ENCODE measurements around the gene HACD2.

HACD2 gene

DNA sequence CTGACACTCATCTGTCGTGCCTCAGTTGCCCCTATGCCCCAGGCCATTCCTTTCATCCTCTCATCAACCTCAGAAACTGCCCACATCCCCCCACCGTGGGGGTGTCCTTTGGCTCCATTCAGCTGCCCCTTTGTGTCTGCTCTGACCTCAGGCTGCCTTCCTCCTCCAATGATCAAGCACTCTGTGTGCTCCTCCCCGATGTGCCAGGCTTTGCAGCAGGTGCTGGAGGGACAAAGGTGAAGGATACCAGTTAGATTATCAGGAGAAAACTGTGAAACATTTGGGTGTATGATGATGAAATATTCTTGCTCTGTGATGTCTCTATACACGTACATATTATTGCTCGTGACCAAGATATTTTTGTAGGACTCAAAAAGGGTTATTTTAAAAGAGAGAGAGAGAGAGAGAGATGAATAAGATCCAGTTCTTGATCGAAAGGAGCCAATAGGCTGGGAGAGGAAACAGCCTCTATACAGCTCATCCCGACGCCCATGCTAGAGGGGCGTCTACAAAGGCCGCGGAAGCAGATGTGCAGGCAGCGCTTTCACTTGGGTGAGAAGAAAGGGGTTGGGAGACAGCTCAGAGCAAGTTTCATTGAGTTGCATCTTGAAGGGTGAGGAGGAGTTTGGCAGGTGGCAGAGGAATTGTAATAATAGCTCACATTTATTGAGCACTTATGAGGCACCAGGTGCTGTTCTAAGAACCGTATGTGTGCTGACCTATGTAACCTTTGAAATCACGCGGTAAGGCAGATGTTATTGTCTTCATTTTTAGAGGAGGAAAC lies 107.7 kb downstream of the HACD2 start:
- TF ChIP-seq, protein P1, sequence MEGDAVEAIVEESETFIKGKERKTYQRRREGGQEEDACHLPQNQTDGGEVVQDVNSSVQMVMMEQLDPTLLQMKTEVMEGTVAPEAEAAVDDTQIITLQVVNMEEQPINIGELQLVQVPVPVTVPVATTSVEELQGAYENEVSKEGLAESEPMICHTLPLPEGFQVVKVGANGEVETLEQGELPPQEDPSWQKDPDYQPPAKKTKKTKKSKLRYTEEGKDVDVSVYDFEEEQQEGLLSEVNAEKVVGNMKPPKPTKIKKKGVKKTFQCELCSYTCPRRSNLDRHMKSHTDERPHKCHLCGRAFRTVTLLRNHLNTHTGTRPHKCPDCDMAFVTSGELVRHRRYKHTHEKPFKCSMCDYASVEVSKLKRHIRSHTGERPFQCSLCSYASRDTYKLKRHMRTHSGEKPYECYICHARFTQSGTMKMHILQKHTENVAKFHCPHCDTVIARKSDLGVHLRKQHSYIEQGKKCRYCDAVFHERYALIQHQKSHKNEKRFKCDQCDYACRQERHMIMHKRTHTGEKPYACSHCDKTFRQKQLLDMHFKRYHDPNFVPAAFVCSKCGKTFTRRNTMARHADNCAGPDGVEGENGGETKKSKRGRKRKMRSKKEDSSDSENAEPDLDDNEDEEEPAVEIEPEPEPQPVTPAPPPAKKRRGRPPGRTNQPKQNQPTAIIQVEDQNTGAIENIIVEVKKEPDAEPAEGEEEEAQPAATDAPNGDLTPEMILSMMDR (conservative IDR thresholded peaks at IDR 0.05; ENCODE audit: low read length) = no peak
- H3K4me3 ChIP-seq (ENCODE audit: low read length) = no peak overlapping the region
- no peak for DNase-seq (ENCODE audit: low read depth)

DNA sequence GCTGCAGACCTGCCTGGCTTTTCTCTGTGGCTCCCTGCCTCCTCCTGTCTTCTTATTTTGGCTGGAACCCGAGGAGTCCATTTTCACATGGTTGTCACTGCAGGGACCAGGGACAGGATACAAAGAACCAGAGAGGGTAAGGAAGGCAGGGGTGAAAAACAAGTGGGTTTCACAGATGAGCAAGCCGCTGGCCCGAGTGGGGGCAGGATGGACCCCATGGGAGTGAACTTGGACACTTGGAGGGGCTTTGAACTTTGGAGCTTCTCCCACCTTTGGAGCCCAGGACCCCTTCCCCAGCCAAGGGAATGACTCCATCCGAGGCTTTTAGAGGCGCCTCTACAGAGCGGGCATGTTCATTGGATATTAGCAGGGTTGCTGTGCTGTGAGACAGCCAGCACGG lies 109.1 kb downstream of the HACD2 start:
- no peak for DNase-seq (ENCODE audit: low read depth)
- no peak overlapping the region for H3K4me3 ChIP-seq (ENCODE audit: low read length)
- TF ChIP-seq, protein P1 (conservative IDR thresholded peaks at IDR 0.05; ENCODE audit: low read length) = no peak

DNA sequence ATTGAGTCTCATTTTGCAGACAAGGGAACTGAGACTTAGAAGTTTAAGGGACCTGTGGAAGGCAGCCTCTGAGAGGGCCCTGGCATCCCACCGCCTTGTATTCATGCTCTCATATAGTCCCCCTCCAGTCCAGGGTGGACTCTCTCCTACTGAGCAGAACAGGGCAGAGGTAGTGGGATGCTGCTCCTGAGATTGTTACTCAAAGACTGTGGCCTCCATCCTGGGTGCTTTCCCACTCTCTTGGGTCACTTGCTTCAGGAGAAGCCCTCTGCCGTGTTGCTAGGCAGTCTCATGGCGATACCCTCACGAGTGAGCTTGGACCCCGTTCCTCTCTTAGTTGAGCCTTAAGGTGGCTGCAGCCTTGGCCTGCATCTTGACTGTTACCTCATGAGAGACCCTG lies 113.7 kb downstream of the HACD2 start:
- TF ChIP-seq, protein P1 (conservative IDR thresholded peaks at IDR 0.05; ENCODE audit: low read length) = no peak
- H3K4me3 ChIP-seq (ENCODE audit: low read length) = no peak overlapping the region
- DNase-seq (ENCODE audit: low read depth) = no peak

DNA sequence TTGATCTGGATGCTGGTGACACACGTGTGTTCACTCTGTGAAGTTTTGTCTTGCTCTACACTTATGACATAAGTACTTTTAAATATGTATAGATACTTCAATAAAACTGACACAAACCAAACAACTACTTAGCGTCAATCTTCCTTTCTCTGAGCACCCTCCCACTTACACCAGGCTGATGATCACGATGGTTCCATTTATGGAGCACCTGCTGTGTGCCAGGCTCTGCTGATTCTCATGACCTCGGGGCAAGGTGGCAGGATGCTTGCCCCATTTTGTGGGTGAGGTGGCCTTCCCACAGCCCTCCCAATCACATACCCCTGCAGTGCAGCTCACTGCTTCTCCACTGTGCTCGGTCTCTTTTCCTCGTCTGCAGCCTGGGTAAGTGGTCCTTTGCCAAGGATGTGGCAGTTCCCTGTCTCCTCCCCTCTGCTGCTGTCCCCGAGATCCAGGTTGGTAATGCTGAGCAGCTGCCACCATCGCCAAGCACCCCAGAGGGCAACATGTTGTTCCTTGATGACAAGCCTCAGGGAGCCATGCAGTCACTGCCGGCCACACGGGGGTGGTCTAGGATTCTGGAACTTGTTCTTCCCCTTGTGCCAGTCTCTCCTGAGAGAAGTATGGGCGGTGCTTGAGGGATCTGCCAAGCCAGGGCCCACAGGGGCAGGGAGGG lies 115.4 kb downstream of the HACD2 start:
- no peak overlapping the region for H3K4me3 ChIP-seq (ENCODE audit: low read length)
- no peak for DNase-seq (ENCODE audit: low read depth)
- TF ChIP-seq, protein P1 (conservative IDR thresholded peaks at IDR 0.05; ENCODE audit: low read length) = no peak

DNA sequence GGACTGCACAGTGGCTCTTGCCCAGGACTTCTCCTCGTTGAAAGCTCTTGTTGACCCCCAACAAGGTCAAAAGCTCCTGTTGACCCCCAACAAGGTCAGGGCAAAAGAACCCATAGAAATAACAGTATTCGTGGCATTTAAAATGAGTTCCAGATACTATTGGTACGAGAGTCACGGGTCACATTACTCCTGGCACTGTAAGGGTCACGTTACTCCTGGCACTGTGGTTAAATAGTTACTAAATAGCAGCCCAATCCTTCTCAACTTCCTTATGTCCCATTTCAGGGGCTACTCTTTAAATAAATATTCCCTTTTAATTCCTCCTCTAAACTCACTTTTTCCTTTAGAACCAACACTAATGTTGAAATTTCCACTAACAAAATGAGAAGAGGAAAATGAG lies 117.8 kb downstream of the HACD2 start:
- no peak overlapping the region for H3K4me3 ChIP-seq (ENCODE audit: low read length)
- TF ChIP-seq, protein P1 (conservative IDR thresholded peaks at IDR 0.05; ENCODE audit: low read length) = no peak

DNA sequence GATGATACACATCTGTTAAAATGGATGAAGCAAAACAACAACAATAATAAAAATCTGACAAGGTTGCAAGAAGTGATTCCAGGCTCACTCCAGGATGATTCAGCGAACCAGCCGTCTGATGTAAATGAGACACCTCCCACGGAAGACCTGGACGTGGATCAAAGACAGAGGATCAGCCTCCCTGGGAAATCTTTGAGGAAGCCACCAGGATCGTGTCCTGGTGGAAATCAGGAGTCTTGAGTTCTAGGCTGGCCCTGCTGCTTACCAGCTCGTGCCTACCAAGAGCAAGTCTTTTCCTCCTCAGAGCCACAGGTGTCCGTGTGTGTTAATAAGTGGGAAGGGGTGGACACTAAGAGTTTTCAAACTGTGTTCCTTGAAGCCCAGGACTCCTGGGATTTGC lies 120.6 kb downstream of the HACD2 start:
- no peak overlapping the region for H3K4me3 ChIP-seq (ENCODE audit: low read length)
- no peak for DNase-seq (ENCODE audit: low read depth)
- TF ChIP-seq, protein P1 (conservative IDR thresholded peaks at IDR 0.05; ENCODE audit: low read length) = no peak

More for the DNA sequence above, 117.8 kb downstream of the HACD2 start:
- no peak for DNase-seq (ENCODE audit: low read depth)

DNA sequence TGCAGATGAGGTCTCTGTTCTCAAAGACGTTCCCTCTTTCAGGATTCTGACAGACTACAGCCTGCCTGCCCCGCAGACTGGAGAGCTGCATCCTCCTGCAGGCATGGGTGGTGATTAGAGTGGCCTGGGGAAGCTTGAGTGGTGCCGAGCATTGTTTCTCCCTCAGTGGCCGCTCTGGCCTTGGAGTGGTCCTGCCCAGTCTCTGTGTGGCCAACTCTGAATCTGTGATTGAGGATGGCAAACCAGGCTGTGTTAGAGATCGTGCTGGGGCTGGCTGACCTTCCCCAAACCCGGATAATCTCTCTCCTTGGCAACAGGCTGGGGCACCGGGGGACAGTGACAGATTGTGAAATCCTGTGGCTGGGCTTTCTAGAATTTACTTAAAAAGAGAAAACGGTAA lies 125.0 kb downstream of the HACD2 start:
- TF ChIP-seq, protein P1 (conservative IDR thresholded peaks at IDR 0.05; ENCODE audit: low read length) = no peak
- no peak overlapping the region for H3K4me3 ChIP-seq (ENCODE audit: low read length)
- DNase-seq (ENCODE audit: low read depth) = no peak
